Measurements from ENCODE around the gene AXIN1.
A peak's percentile ranks its signal among the peaks of the same experiment; 100 is the strongest.
"Not testable (repeated sequence)": the region's sequence is repeated elsewhere in the genome, so short reads cannot be mapped to it uniquely, and the experiment has no call there.

AXIN1 gene

GRCh38 chr16:381789-382717, 29.5 kb upstream of the AXIN1 start, which contains the start of gene PGAP6:
TSS of gene PGAP6 (minus strand) at chr16:381978. CDS start at chr16:381821, 157 bp downstream.
- DNase-seq, result peak; percentile 62

GRCh38 chr16:381012-381788, 28.7 kb upstream of the AXIN1 start:
- no peak for DNase-seq

GRCh38 chr16:380762-381011, 28.2 kb upstream of the AXIN1 start:
- DNase-seq, result no peak

DNA sequence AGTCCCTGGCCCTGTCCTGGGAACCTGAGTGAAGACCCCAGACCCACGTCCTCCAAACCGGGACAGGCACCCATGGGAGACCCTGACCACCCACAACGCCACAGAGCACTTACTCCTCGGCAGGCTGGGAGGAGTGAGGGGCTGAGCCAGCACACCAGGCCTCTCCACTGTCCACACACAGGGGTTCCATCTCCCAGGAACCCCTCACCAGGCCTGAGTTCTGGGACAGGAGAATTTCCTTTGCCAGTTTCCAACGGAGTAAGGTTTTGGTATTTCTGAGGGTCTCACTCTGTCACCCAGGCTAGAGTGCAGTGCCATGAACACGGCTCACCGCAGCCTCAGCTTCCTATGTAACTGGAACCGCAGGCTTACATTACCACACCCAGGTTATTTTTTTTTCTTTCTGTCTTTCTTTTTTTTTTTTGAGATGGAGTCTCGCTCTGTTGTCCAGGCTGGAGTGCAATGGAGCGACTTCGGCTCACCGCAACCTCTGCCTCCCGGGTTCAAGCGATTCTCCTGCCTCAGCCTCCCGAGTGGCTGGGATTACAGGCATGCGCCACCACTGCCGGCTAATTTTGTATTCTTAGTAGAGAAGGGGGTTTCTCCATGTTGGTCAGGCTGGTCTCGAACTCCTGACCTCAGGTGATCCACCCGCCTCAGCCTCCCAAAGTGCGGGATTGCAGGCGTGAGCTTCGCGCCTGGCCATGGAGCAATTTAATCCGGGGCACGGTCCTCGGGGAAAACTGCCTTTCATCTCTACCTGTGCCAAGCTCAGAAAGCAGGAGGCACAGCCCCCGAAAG, 27.6 kb upstream of the AXIN1 start:
- DNase-seq, result no peak

- DNase-seq, result no peak
Observed at GRCh38 chr16:379183-379960, 26.8 kb upstream of the AXIN1 start.

DNA sequence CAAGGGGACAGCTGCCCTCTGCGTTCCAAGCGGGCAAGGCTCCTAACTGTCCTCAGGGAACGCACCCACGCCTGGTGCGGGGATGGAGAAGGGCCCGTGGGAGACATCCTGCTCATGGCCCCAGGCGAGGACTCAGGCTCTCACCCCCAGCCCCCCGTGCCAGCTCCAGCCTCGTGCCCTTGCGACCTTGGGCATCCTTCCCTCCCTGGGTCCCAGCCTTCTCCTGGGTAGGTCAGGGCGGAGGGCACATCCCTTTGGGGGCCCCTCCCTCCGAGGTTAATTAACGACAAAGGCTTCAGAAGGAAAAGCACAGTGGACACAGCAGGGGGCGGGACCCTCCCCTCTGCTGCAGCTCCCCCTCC, 26.3 kb upstream of the AXIN1 start:
- no peak for DNase-seq

DNA sequence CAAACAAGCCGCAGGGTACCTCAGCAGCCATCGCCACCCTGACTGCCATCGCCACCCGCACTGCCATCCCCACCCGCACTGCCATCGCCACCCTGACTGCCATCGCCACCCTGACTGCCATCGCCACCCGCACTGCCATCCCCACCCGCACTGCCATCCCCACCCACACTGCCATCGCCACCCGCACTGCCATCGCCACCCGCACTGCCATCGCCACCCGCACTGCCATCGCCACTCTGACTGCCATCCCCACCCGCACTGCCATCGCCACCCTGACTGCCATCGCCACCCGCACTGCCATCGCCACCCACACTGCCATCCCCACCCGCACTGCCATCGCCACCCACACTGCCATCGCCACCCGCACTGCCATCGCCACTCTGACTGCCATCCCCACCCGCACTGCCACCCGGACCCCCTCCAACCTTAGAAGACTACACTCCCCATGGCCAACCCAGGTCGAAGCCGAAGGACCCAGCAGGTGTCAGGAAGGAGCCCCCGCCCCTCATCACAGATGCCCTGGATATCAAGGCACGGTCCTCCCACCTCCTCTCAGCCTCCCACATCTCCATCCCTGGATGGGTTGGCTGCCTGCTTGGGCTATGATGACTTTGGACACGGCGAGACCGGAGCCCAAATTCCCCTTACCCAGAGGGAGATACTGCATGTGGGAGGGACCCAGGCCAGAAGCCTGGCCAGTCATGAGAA, 25.7 kb upstream of the AXIN1 start:
- not testable (repeated sequence) for DNase-seq

DNA sequence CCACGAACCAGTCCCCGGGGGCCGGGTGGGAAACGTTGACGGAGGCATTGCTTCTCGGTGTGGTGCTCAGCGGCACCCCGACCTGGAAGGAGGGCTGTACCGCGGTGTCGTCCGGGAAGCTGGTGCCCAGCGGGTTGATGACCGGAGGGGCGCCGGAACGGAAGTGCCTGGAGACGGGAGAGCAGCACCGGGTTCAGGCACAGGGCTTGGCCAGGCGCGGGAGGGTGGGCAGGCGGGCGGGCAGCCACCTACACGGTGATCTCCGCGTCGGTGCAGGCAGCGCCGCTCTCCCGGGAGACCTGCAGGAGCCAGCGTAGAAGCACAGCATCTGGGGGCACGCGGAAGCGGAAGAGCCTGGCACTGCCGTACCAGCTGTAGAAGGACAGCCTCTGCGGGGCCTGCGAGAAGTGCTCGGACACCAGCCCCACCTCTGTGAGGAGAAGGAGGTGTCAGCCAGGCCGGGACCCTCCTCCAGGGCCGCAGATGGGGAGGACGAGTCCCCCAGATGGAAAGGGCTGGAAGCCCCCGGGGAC, 25.0 kb upstream of the AXIN1 start:
- no peak for DNase-seq

GRCh38 chr16:376817-377418, 24.4 kb upstream of the AXIN1 start:
- DNase-seq, result no peak

DNA sequence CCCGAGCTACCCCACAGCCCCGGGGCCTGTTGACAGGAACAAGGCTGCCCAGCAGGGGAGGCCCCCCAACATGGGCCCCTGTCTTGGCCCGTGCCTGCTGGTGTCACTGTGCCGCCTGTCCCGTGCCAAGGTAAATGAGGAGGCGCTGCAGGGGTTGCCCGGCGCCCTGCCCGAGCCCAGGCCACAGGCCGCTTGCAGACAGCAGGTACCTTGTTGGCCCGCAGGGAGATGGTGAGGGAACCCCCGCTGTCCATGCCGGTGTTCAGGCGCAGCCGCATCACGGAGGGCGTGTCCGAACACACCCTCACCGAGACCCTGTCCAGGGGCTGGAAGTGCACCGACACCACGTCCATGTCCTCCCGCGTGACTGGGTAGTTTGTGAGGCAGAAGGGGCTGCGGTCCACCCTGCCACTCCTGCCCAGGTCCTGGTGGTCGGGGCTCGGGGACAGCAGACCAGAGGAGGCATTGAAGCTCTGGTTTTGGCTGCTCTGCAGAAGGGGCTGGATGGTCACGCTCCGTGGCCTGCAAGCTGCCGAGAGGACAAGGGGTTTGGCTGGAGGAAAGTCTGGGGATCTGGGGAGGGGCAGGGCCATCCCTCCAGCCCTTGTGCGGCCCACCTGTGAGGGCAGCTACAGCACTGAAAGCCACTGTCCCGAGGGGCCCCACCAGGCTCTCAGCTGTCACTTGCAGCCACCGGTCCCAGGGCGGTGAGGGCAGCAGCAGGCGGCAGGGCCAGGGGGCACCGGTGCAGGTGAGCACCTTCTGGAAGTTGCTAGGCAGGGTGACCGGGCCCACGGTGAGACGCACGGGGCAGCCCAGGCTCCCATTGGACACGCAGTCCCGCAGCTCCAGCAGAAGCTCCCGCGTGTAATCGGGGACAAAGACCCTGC, 23.6 kb upstream of the AXIN1 start:
- no peak for DNase-seq

- no peak for DNase-seq
Observed at GRCh38 chr16:375212-375611, 22.7 kb upstream of the AXIN1 start.

GRCh38 chr16:374616-374926, 22.0 kb upstream of the AXIN1 start:
- DNase-seq, result no peak

GRCh38 chr16:373848-374615, 21.5 kb upstream of the AXIN1 start:
- DNase-seq, result no peak

GRCh38 chr16:373020-373598, 20.6 kb upstream of the AXIN1 start:
- DNase-seq, result no peak

GRCh38 chr16:372302-372983, 19.9 kb upstream of the AXIN1 start:
- DNase-seq, result no peak

- DNase-seq, result no peak
Observed at GRCh38 chr16:371515-372301, 19.2 kb upstream of the AXIN1 start.

DNA sequence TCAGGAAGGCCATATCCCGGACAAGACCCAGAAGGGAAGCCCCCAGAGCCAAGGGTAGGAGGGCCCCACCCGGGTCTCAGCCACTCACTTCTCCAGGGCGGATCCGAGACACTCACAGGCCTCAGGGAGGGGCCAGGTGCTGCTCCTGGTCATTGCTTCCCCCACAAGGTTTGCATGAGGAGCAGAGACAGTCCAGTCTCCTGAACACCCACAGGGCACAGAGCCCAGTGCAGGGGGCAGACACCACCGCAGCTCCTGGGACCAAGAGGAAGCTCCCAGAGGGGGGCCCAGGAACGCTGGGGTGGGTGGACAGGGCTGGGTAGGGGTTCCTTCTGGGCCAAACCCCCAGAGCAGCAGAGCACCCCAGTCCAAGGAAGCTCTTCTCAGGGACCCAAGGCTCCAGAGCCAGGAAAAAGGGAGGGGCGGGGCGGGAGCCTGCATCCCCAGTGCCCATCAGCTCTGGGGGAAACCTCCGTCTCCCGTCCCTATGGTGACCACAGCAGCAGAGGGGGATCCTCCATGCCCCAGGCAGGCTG, 18.5 kb upstream of the AXIN1 start:
- DNase-seq, result no peak
